Measurements from ENCODE around the gene RGS14. TPM values are rescaled to one million over a fixed set of nuclear protein-coding genes. Genes with fewer than 3 reads are reported as not detected.

Gene RGS14, protein sequence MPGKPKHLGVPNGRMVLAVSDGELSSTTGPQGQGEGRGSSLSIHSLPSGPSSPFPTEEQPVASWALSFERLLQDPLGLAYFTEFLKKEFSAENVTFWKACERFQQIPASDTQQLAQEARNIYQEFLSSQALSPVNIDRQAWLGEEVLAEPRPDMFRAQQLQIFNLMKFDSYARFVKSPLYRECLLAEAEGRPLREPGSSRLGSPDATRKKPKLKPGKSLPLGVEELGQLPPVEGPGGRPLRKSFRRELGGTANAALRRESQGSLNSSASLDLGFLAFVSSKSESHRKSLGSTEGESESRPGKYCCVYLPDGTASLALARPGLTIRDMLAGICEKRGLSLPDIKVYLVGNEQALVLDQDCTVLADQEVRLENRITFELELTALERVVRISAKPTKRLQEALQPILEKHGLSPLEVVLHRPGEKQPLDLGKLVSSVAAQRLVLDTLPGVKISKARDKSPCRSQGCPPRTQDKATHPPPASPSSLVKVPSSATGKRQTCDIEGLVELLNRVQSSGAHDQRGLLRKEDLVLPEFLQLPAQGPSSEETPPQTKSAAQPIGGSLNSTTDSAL
- 2.3 to 7.2 TPM (median 5.4 TPM) in 5 replicates for total RNA-seq (2022; extraction: Qiagen RNA extraction; ENCODE audit: low read depth)

DNA sequence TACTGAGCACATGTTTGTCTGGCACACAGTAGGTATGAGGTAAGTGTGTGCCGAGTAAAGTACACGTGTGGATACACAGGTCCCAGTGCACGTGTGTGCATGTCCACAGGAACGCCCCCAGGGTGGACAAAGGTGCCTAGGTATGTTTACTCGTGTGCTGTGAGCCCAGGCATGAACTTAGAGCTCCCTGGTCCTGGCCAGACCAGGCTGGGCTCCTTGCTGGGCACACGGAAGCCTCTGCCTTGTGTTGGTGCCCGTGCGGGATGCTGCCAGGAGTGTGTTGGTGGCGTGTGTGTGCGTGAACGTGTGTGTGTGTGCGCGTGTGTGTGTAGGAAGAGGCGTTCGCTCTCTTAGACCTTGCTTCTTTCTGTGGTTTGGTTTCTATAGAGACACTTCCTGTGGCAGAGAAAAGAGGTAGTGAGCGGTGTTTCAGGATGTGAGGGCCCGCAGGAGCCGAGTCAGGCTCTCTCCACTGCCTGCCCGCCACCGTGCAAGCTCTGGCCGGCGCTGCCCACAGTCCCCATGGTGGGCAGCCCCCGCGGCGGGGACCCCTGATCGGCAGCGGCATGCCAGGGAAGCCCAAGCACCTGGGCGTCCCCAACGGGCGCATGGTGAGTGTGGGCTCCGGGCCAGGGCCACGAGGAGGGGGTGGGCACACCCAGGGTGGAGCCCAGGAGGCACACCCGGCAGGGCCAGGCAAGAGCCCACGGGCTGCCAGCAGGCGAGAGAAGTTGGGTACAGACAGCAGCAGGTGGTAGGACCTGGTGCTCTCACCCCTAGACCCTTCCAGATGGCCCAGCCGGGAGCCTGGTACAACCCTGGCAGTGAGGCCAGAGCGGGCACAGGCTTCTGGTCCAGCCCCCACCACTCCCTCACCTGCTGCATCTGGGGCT is at the start of gene RGS14:
RGS14 (plus strand) TSS at position 466 of the 893 bp plus-strand sequence; CDS start at position 567, 101 bp downstream.

DNA sequence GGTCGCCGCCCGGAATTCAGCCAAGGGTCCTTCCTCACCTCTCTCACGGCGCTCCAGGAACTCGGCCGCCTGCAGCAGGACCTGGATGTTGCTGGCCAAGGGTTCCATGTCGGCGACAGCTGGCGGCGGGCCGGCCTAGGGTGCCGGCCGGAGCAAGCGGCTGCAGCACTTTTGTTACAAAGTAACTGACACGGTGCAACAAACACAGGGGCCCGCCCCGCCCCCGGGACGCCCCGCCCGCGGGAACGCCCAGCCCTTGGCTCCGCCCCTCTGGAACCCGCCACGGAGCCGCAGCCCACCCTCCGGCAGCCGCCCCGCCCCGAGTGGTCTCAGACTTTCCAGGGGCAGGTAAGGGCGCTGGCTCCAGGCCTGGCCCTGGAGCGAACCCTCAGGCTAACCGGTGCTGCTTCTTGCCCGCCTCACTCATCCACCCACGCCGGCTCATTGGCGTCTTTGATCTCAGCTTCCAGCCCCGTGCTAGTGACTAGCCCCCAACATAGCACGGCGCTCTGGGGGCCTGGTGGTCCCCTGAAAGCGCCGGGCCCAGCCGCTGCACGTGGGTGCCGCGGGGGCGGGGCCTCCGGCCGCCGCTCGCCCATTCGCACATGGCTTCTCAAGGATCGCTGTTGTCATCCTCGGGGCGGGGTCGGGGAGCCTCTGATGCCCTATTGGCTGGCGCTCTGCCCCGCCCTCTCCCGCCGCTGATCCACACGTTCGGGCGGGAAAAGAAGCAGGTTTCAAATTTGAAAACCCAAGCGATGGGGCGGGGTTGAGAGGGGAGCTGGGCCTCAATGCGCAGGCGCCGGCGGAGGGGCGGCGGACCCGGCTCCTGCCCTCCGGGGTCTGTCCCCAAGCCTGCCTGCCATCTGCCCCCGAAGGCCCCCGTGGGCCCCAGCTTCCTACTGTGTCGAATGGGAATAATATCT is 45.7 kb upstream of the RGS14 start, which contains the start of gene MXD3:
MXD3 (minus strand) TSS at position 176 of the 926 bp plus-strand sequence; CDS start at position 108, 68 bp downstream.

DNA sequence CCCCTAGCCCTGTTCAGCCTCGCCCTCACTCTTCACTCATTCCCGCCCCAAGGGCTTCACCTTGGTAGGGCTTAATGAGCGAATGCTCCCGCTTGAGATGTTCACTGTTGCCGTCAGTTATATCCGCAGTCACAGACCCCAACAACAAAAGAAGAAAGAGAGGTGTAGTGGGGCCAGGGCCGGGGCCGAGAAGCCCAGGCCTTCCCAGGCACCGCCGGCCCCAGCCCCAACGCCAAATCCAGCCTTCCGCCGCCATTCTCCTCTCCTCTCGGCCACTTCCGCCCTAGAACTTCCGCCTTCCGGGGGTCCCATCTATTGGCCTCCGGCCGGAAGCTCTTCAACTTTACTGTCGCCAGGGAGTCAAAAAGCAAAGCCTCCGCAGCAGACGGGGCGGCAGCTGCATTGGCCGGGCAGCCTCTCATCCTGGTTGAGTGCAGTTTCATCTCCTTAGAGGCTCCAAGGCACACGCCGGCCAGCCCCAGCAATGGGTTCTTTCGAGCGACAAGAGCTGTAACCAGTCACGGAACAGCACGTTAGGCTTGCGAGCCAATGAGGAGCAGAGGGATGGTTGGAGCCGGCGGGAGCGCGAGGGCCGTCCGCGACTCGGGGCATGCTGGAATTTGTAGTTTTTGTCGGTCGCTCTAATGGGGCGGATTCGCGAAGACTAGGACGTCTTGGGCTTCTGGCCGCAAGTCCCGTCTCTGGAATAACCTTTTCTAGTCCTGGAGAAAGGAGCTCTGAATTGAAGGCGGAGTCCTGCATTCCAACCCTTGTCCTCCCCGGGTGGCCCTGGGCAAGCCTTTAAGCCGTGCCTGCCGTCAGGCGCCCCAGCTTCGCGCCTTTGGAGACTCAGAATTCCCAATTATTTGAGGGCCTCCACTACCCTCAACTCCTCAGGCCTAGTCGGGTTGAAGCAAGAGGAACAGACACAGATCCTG is 6.1 kb upstream of the RGS14 start, which contains the start of gene LMAN2:
LMAN2 (minus strand) TSS at position 277 of the 938 bp plus-strand sequence; CDS start at position 256, 21 bp downstream.

DNA sequence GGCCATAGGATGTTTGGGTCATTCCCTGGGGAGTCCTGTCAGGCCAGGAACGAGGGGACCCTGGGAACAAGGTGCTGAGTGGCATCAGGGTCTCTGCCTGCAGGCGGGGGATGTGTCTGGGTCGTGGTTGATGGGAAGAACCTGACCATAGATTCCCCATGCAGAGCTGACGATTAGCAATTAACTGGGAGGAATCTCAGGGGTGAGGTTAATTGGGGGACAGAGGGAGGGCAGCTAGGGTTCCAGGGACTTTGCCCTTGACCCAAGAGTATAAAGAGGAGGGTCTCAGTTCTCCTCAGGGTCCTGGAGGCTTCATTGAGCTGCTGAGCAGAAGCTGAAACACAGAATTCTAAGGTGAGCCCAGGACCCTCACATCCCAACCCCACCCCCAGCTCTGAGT is 26.4 kb downstream of the RGS14 start, which contains the start of gene SLC34A1:
SLC34A1 (plus strand) TSS at position 301 of the 400 bp plus-strand sequence. CDS start 1,308 bp downstream, outside the sequence.

DNA sequence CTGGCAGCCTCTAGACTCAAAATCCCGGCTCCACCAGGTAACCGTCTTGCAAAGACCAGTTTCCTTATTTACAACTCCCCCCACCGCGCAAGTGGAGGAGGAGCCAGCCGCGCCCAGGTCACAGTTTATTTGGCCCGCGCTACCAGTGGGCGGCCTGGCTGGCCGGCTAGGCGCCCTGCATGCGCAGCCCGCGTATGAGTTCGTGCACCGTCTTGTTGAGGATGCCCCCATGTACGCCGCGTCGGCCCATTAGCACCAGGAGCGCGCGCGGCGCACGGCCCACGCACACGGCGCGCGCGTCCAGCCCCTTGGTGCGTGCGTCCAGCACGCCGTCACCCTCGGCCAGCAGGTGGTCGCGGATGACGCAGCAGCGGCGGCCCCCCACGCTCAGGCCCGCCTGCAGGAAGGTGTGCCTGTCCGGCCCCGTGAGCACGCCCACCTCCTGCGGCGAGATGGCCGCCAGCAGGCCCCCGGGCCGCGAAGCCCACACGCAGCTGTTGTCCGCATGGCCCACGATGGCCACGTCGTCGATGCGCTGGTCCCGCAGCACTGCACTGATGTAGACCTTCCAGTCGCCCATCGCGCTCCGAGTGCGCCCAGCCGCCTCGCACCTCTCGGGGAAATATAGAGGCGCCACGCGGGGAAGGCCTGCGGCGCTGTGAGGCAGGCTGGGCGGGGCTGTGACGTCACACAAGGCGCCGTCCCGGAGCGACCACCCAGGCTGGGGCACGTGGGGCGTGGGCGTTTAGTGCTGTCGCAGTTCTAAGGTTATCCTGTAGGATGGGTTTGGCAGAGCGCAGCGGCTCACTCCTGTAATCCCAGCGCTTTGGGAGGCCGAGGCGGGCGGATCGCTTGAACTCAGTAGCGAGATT is 42.5 kb downstream of the RGS14 start, which contains the start of gene PFN3:
PFN3 (minus strand) TSS at position 665 of the 872 bp plus-strand sequence; CDS start at position 580, 85 bp downstream.

DNA sequence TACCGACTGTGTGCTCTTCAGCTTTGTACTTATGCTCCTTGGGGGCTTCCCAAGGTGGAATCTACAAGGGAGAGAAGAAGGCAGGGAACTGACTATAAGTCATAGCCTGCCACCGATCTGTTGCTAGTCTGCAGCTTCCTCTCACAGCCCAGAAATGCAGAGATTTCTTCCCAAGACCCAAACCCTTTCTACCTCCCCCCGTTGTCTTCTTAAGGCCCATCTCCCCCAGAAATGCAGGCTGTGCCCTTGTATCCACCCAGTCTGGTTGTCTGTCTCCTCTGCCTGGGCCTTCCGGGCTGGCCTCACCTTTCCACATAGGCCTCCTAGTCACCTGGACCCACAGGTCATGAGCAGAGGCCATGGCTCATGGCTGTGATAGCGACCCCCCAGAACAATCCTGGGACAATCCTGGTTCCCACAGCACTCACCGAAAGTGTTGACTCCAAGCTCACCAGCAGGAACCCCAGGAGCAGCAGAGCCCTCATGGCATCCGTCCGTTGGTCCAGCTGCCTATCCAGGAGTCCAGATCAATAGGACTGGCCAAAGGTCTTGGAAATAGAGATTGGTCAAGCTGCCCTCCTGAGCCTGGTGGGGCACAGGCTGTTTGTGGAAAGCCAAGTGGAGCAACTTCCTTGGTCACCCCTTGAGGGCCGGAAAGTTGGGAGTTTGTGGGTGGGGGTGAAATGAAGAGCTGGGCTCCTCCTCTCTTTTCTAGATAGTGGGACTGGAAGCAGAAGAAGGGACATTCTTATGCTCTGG is 51.5 kb downstream of the RGS14 start, which contains the start of gene F12:
F12 (minus strand) TSS at position 522 of the 759 bp plus-strand sequence; CDS start at position 485, 37 bp downstream.

Other genes with a start within 250 kb of the RGS14 start
- 16.1 to 24.5 TPM (median 20.0 TPM) in 5 replicates for gene NSD1, start 224.2 kb upstream of the RGS14 start, total RNA-seq (2022; extraction: Qiagen RNA extraction; ENCODE audit: low read depth)
- gene RAB24, start 54.2 kb upstream of the RGS14 start, total RNA-seq (2022; extraction: Qiagen RNA extraction; ENCODE audit: low read depth) = 22.5 to 26.9 TPM (median 24.5 TPM) in 5 replicates
- 304 to 397 TPM (median 381 TPM) in 5 replicates for gene PRELID1, start 54.1 kb upstream of the RGS14 start, total RNA-seq (2022; extraction: Qiagen RNA extraction; ENCODE audit: low read depth)
- 14.2 to 18.0 TPM (median 16.0 TPM) in 5 replicates for gene MXD3, start 46.0 kb upstream of the RGS14 start, total RNA-seq (2022; extraction: Qiagen RNA extraction; ENCODE audit: low read depth)
- 184 to 212 TPM (median 199 TPM) in 5 replicates for gene LMAN2, start 6.3 kb upstream of the RGS14 start, total RNA-seq (2022; extraction: Qiagen RNA extraction; ENCODE audit: low read depth)
- gene SLC34A1, start 26.5 kb downstream of the RGS14 start, total RNA-seq (2022; extraction: Qiagen RNA extraction; ENCODE audit: low read depth) = not detected in 5 replicates
- not detected in 5 replicates for gene PFN3, start 42.7 kb downstream of the RGS14 start, total RNA-seq (2022; extraction: Qiagen RNA extraction; ENCODE audit: low read depth)
- gene F12, start 51.6 kb downstream of the RGS14 start, total RNA-seq (2022; extraction: Qiagen RNA extraction; ENCODE audit: low read depth) = 14.3 to 24.6 TPM (median 22.9 TPM) in 5 replicates
- 18.6 to 27.2 TPM (median 25.2 TPM) in 5 replicates for gene GRK6, start 68.8 kb downstream of the RGS14 start, total RNA-seq (2022; extraction: Qiagen RNA extraction; ENCODE audit: low read depth)
- gene PRR7, start 88.9 kb downstream of the RGS14 start, total RNA-seq (2022; extraction: Qiagen RNA extraction; ENCODE audit: low read depth) = 18.7 to 32.3 TPM (median 31.1 TPM) in 5 replicates
- gene DBN1, start 115.7 kb downstream of the RGS14 start, total RNA-seq (2022; extraction: Qiagen RNA extraction; ENCODE audit: low read depth) = 54.5 to 69.5 TPM (median 65.6 TPM) in 5 replicates
- 65.9 to 84.5 TPM (median 83.1 TPM) in 5 replicates for gene PDLIM7, start 139.7 kb downstream of the RGS14 start, total RNA-seq (2022; extraction: Qiagen RNA extraction; ENCODE audit: low read depth)
- gene DOK3, start 151.9 kb downstream of the RGS14 start, total RNA-seq (2022; extraction: Qiagen RNA extraction; ENCODE audit: low read depth) = 2.4 to 5.6 TPM (median 4.3 TPM) in 5 replicates
- 84.7 to 106 TPM (median 101 TPM) in 5 replicates for gene DDX41, start 159.0 kb downstream of the RGS14 start, total RNA-seq (2022; extraction: Qiagen RNA extraction; ENCODE audit: low read depth)
- 16.9 to 28.1 TPM (median 26.8 TPM) in 5 replicates for gene FAM193B, start 196.6 kb downstream of the RGS14 start, total RNA-seq (2022; extraction: Qiagen RNA extraction; ENCODE audit: low read depth)
- gene TMED9, start 234.3 kb downstream of the RGS14 start, total RNA-seq (2022; extraction: Qiagen RNA extraction; ENCODE audit: low read depth) = 273 to 293 TPM (median 280 TPM) in 5 replicates
- gene B4GALT7, start 242.2 kb downstream of the RGS14 start, total RNA-seq (2022; extraction: Qiagen RNA extraction; ENCODE audit: low read depth) = 21.4 to 28.5 TPM (median 25.7 TPM) in 5 replicates